ENCODE measurements around the gene DBN1. TPM values are rescaled to one million over a fixed set of nuclear protein-coding genes. Genes with fewer than 3 reads are reported as not detected.

Gene DBN1
- total RNA-seq, 8 experiments from 2014 or later = 70.8 to 406 (median 136) TPM

- H3K27ac ChIP-seq = no peak overlapping the region
- H3K4me3 ChIP-seq = no peak overlapping the region
- no peak for ATAC-seq (replicated peaks in 6 of 8)
- peaks cover 33 to 37% of the 10 kb centered on the region in 2 donors for H3K4me1 ChIP-seq (replicated peaks in 1 of 2)
- in situ Hi-C loops (cut with MboI; ENCODE audit: low pct_unique_long_range_greater_than_20kb in 2 of 9, low sequenced_read_pairs in 9 of 9, unreplicated experiment in 9 of 9) = loop anchor here in 1 of 9 experiments (25.0 kb wide), 1 partner anchor 88 kb away; the partner anchor contains the start of gene SLC34A1
- 0 to 71% (median 20%) methylated on average over 1 of the region's 4 CpGs; no CpG with 5 or more reads in 7 of the 10 experiments for WGBS, 10 experiments
These were observed 1.6 kb upstream of the DBN1 start for GRCh38 chr5:177474846-177475562.

GRCh38 chr5:177474002-177474476 lies 605 bp upstream of the DBN1 start:
- no peak for ATAC-seq (replicated peaks in 6 of 8)
- Histone ChIP-seq H3K27ac (no peak overlapping the region), H3K4me3 (peak overlapping the region in 4 of 5 donors; percentile 91 to 98 (median 94)), H3K4me1 (replicated peaks in 1 of 2) (peaks cover 39 to 40% of the 10 kb centered on the region in 2 donors)
- in situ Hi-C loops (cut with MboI; ENCODE audit: low pct_unique_long_range_greater_than_20kb in 2 of 9, low sequenced_read_pairs in 9 of 9, unreplicated experiment in 9 of 9) = no loop called here
- no CpG with 5 or more reads among the region's 7 CpGs for WGBS, 10 experiments

- in situ Hi-C loops (cut with MboI; ENCODE audit: low pct_unique_long_range_greater_than_20kb in 2 of 9, low sequenced_read_pairs in 9 of 9, unreplicated experiment in 9 of 9) = no loop called here
- Histone ChIP-seq H3K27ac (peak overlapping the region; percentile 98 to 99), H3K4me3 (peak overlapping the region; percentile 71 to 98 (median 93)), H3K4me1 (replicated peaks in 1 of 2) (peaks cover 44 to 48% of the 10 kb centered on the region in 2 donors)
- 0% methylated on average over 1 of the region's 93 CpGs; no CpG with 5 or more reads in 9 of the 10 experiments for WGBS, 10 experiments
- ATAC-seq (replicated peaks in 6 of 8) = peak; percentile 7 to 49 (median 42)
These were observed 683 bp downstream of the DBN1 start for GRCh38 chr5:177472460-177473442.

- WGBS, 10 experiments = 0 to 40% (median 0%) methylated on average over 1 to 4 of the region's 14 CpGs; no CpG with 5 or more reads in 5 of the 10 experiments
- ATAC-seq (replicated peaks in 6 of 8) = peak in 3 of 8 experiments; percentile 1 to 11 (median 8)
- in situ Hi-C loops (cut with MboI; ENCODE audit: low pct_unique_long_range_greater_than_20kb in 2 of 9, low sequenced_read_pairs in 9 of 9, unreplicated experiment in 9 of 9) = no loop called here
- H3K4me1 ChIP-seq (replicated peaks in 1 of 2) = peaks cover 44 to 48% of the 10 kb centered on the region in 2 donors
- peak overlapping the region; percentile 98 to 99 for H3K27ac ChIP-seq
- peak overlapping the region; percentile 71 to 98 (median 93) for H3K4me3 ChIP-seq
These were observed 1.7 kb downstream of the DBN1 start for GRCh38 chr5:177471610-177472356.

GRCh38 chr5:177470759-177471536 lies 2.5 kb downstream of the DBN1 start:
- WGBS, 10 experiments = 0 to 100% (median 92%) methylated on average over 1 to 4 of the region's 10 CpGs; no CpG with 5 or more reads in 6 of the 10 experiments
- peaks cover 44 to 48% of the 10 kb centered on the region in 2 donors for H3K4me1 ChIP-seq (replicated peaks in 1 of 2)
- in situ Hi-C loops (cut with MboI; ENCODE audit: low pct_unique_long_range_greater_than_20kb in 2 of 9, low sequenced_read_pairs in 9 of 9, unreplicated experiment in 9 of 9) = no loop called here
- H3K4me3 ChIP-seq = peak overlapping the region in 4 of 5 donors; percentile 71 to 98 (median 92)
- ATAC-seq (replicated peaks in 6 of 8) = no peak
- H3K27ac ChIP-seq = peak overlapping the region; percentile 98 to 99

GRCh38 chr5:177469750-177470525 lies 3.5 kb downstream of the DBN1 start:
- H3K4me3 ChIP-seq = peak overlapping the region in 2 of 5 donors; percentile 3 to 6
- whole genome bisulfite sequencing, 10 experiments = 0 to 100% (median 64%) methylated on average over 1 to 5 of the region's 8 CpGs; no CpG with 5 or more reads in 4 of the 10 experiments
- in situ Hi-C loops (cut with MboI; ENCODE audit: low pct_unique_long_range_greater_than_20kb in 2 of 9, low sequenced_read_pairs in 9 of 9, unreplicated experiment in 9 of 9) = no loop called here
- ATAC-seq (replicated peaks in 6 of 8) = no peak
- peak overlapping the region; percentile 35 to 81 for H3K27ac ChIP-seq
- peaks cover 44 to 48% of the 10 kb centered on the region in 2 donors for H3K4me1 ChIP-seq (replicated peaks in 1 of 2)

GRCh38 chr5:177468685-177469628 lies 4.5 kb downstream of the DBN1 start:
- in situ Hi-C loops (cut with MboI; ENCODE audit: low pct_unique_long_range_greater_than_20kb in 2 of 9, low sequenced_read_pairs in 9 of 9, unreplicated experiment in 9 of 9) = no loop called here
- Histone ChIP-seq H3K4me1 (replicated peaks in 1 of 2) (peaks cover 37 to 42% of the 10 kb centered on the region in 2 donors), H3K27ac (peak overlapping the region; percentile 53 to 81), H3K4me3 (peak overlapping the region in 2 of 5 donors; percentile 3 to 6)
- 36 to 60% (median 39%) methylated on average over 1 to 4 of the region's 25 CpGs; no CpG with 5 or more reads in 7 of the 10 experiments for WGBS, 10 experiments
- ATAC-seq (replicated peaks in 6 of 8) = peak; percentile 44 to 72 (median 66)

- Histone ChIP-seq H3K4me3 (no peak overlapping the region), H3K4me1 (replicated peaks in 1 of 2) (peaks cover 36 to 41% of the 10 kb centered on the region in 2 donors), H3K27ac (peak overlapping the region; percentile 53 to 81)
- ATAC-seq (replicated peaks in 6 of 8) = no peak
- in situ Hi-C loops (cut with MboI; ENCODE audit: low pct_unique_long_range_greater_than_20kb in 2 of 9, low sequenced_read_pairs in 9 of 9, unreplicated experiment in 9 of 9) = no loop called here
- WGBS, 10 experiments = 80 to 100% methylated on average over 1 of the region's 2 CpGs; no CpG with 5 or more reads in 8 of the 10 experiments
These were observed 5.1 kb downstream of the DBN1 start for GRCh38 chr5:177468329-177468684.

GRCh38 chr5:177467436-177467835 lies 6.0 kb downstream of the DBN1 start:
- Histone ChIP-seq H3K4me3 (no peak overlapping the region), H3K27ac (no peak overlapping the region), H3K4me1 (replicated peaks in 1 of 2) (peaks cover 36 to 41% of the 10 kb centered on the region in 2 donors)
- WGBS, 10 experiments = 96 to 100% (median 100%) methylated on average over 1 to 10 of the region's 31 CpGs; no CpG with 5 or more reads in 7 of the 10 experiments
- ATAC-seq (replicated peaks in 6 of 8) = no peak
- in situ Hi-C loops (cut with MboI; ENCODE audit: low pct_unique_long_range_greater_than_20kb in 2 of 9, low sequenced_read_pairs in 9 of 9, unreplicated experiment in 9 of 9) = no loop called here

GRCh38 chr5:177466861-177467260 lies 6.6 kb downstream of the DBN1 start:
- no peak for ATAC-seq (replicated peaks in 6 of 8)
- H3K4me1 ChIP-seq (replicated peaks in 1 of 2) = peaks cover 34 to 38% of the 10 kb centered on the region in 2 donors
- no peak overlapping the region for H3K27ac ChIP-seq
- in situ Hi-C loops (cut with MboI; ENCODE audit: low pct_unique_long_range_greater_than_20kb in 2 of 9, low sequenced_read_pairs in 9 of 9, unreplicated experiment in 9 of 9) = no loop called here
- 90 to 100% (median 100%) methylated on average over 1 to 8 of the region's 25 CpGs; no CpG with 5 or more reads in 5 of the 10 experiments for WGBS, 10 experiments
- no peak overlapping the region for H3K4me3 ChIP-seq
